ENCODE data around the gene PRR13. TPM values are rescaled to one million over a fixed set of nuclear protein-coding genes. Genes with fewer than 3 reads are reported as not detected.
"Not testable (repeated sequence)": the region's sequence is repeated elsewhere in the genome, so short reads cannot be mapped to it uniquely, and the experiment has no call there.

PRR13 gene
- total RNA-seq, 1 donor from 2014 or later = 106 TPM

GRCh38 chr12:53430116-53430515 is 11.4 kb upstream of the PRR13 start:
- Mint-ChIP-seq H3K4me1 (ENCODE audit: low read depth) (peaks cover 30% of the 10 kb centered on the region), H3K27me3 (no peaks in the 10 kb centered on the region), H3K27ac (no peak overlapping the region), H3K4me3 (ENCODE audit: low read depth) (no peak overlapping the region), H3K9me3 (ENCODE audit: low read depth) (no peaks in the 10 kb centered on the region), H3K36me3 (ENCODE audit: insufficient read depth) (peaks cover 8% of the 10 kb centered on the region)
- DNase-seq (ENCODE audit: low spot score, unreplicated experiment) = no peak
- TF ChIP-seq CTCF (IDR thresholded peaks at IDR 0.05; ENCODE audit: unreplicated experiment) = no peak

- Mint-ChIP-seq H3K27ac (no peak overlapping the region), H3K4me1 (ENCODE audit: low read depth) (peaks cover 19% of the 10 kb centered on the region), H3K27me3 (no peaks in the 10 kb centered on the region), H3K4me3 (ENCODE audit: low read depth) (no peak overlapping the region), H3K36me3 (ENCODE audit: insufficient read depth) (peaks cover 8% of the 10 kb centered on the region), H3K9me3 (ENCODE audit: low read depth) (no peaks in the 10 kb centered on the region)
- no peak for TF ChIP-seq CTCF (IDR thresholded peaks at IDR 0.05; ENCODE audit: unreplicated experiment)
- no peak for DNase-seq (ENCODE audit: low spot score, unreplicated experiment)
Measured at GRCh38 chr12:53431187-53431586, 10.3 kb upstream of the PRR13 start.

GRCh38 chr12:53435326-53435725 is 6.2 kb upstream of the PRR13 start:
- not testable (repeated sequence) for DNase-seq (ENCODE audit: low spot score, unreplicated experiment); H3K9me3 Mint-ChIP-seq (ENCODE audit: low read depth); H3K36me3 Mint-ChIP-seq (ENCODE audit: insufficient read depth); H3K4me3 Mint-ChIP-seq (ENCODE audit: low read depth); H3K27me3 Mint-ChIP-seq; H3K4me1 Mint-ChIP-seq (ENCODE audit: low read depth); H3K27ac Mint-ChIP-seq

- H3K27me3 Mint-ChIP-seq; H3K9me3 Mint-ChIP-seq (ENCODE audit: low read depth); DNase-seq (ENCODE audit: low spot score, unreplicated experiment); H3K36me3 Mint-ChIP-seq (ENCODE audit: insufficient read depth); H3K4me3 Mint-ChIP-seq (ENCODE audit: low read depth): not testable (repeated sequence)
- Mint-ChIP-seq H3K27ac (peak overlapping the region; percentile 59), H3K4me1 (ENCODE audit: low read depth) (peaks cover 23% of the 10 kb centered on the region)
Measured at GRCh38 chr12:53439582-53439981, 2.0 kb upstream of the PRR13 start.

GRCh38 chr12:53443955-53444354 is 2.4 kb downstream of the PRR13 start:
- Mint-ChIP-seq H3K27me3 (no peaks in the 10 kb centered on the region), H3K4me1 (ENCODE audit: low read depth) (peaks cover 20% of the 10 kb centered on the region), H3K36me3 (ENCODE audit: insufficient read depth) (peaks cover 11% of the 10 kb centered on the region), H3K27ac (peak overlapping the region; percentile 91), H3K4me3 (ENCODE audit: low read depth) (peak overlapping the region; percentile 57), H3K9me3 (ENCODE audit: low read depth) (no peaks in the 10 kb centered on the region)
- no peak for DNase-seq (ENCODE audit: low spot score, unreplicated experiment)
- no peak for TF ChIP-seq CTCF (IDR thresholded peaks at IDR 0.05; ENCODE audit: unreplicated experiment)

GRCh38 chr12:53444593-53445325 is 3.2 kb downstream of the PRR13 start:
- Mint-ChIP-seq H3K36me3 (ENCODE audit: insufficient read depth) (peaks cover 11% of the 10 kb centered on the region), H3K27ac (peak overlapping the region; percentile 49), H3K4me1 (ENCODE audit: low read depth) (peaks cover 20% of the 10 kb centered on the region)
- not testable (repeated sequence) for H3K27me3 Mint-ChIP-seq; DNase-seq (ENCODE audit: low spot score, unreplicated experiment); H3K9me3 Mint-ChIP-seq (ENCODE audit: low read depth); H3K4me3 Mint-ChIP-seq (ENCODE audit: low read depth)

- no peak for TF ChIP-seq CTCF (IDR thresholded peaks at IDR 0.05; ENCODE audit: unreplicated experiment)
- Mint-ChIP-seq H3K9me3 (ENCODE audit: low read depth) (no peaks in the 10 kb centered on the region), H3K27me3 (no peaks in the 10 kb centered on the region), H3K4me3 (ENCODE audit: low read depth) (no peak overlapping the region), H3K36me3 (ENCODE audit: insufficient read depth) (peaks cover 22% of the 10 kb centered on the region), H3K4me1 (ENCODE audit: low read depth) (peaks cover 21% of the 10 kb centered on the region), H3K27ac (no peak overlapping the region)
- no peak for DNase-seq (ENCODE audit: low spot score, unreplicated experiment)
Measured at GRCh38 chr12:53450936-53451335, 9.4 kb downstream of the PRR13 start.

All from progenitor cell of endocrine pancreas (in vitro differentiated cells).